Panc1 (cell line): ENCODE data around the gene TBXAS1. TPM values are rescaled to one million over a fixed set of nuclear protein-coding genes. Genes with fewer than 3 reads are reported as not detected.

Source experiments
- ATAC-seq: fragments of 200-7000 bp; cut with Tn5 transposase; 2 replicates; pipeline ENCODE4 v1.9.1; 2020; ENCODE audit warnings: mild to moderate bottlenecking, moderate library complexity
- BruUV-seq: library from RNA; stranded (reverse); fragments of 400-500 nt; replicated peaks from 2 replicates; lab custom pipeline; 2021; lab: Mats Ljungman, UMichigan
- CTCF ChIA-PET: fragments of 300-600 bp; sonication (Branson Sonifier 250); formaldehyde crosslinking; loops from one replicate; lab custom pipeline; 2022; ENCODE audit warnings: antibody characterized with exemption; lab: Charles Lee
- POLR2A ChIA-PET: fragments of 300-600 bp; sonication (Branson Sonifier 250); formaldehyde crosslinking; loops from one replicate; lab custom pipeline; 2022; ENCODE audit warnings: antibody characterized with exemption; lab: Charles Lee
- DNase-seq: peaks from one replicate; pipeline ENCODE4 v3.0.0-alpha.2; 2010; ENCODE audit warnings: low read depth, low spot score
- H3K27ac ChIP-seq: 2 replicates; pipeline ENCODE4 v1.5.1; 2011; ENCODE audit warnings: mild to moderate bottlenecking, low read length, inconsistent platforms
- H3K27me3 ChIP-seq: fragments of 200-500 bp; sonication (Bioruptor generic); 2 replicates; pipeline ENCODE4 v1.6.0; 2014; ENCODE audit warnings: low read length, inconsistent platforms; ENCODE audit not compliant: control insufficient read depth, insufficient read depth
- H3K36me3 ChIP-seq: fragments of 200-500 bp; sonication (Bioruptor generic); 2 replicates; pipeline ENCODE4 v1.5.1; 2014; ENCODE audit warnings: inconsistent platforms, mild to moderate bottlenecking, low read length, moderate library complexity; ENCODE audit not compliant: control insufficient read depth, insufficient read depth
- H3K4me1 ChIP-seq: 2 replicates; pipeline ENCODE4 v1.5.1; 2011; ENCODE audit warnings: inconsistent platforms, mild to moderate bottlenecking, low read length, moderate library complexity; ENCODE audit not compliant: control insufficient read depth, insufficient read depth
- H3K4me3 ChIP-seq, 2 experiments: 2 replicates each; pipeline ENCODE4 v1.5.1; 2011 to 2012; ENCODE audit warnings: low read depth in 2 of 2, low read length in 2 of 2, mild to moderate bottlenecking in 2 of 2, inconsistent platforms in 1 of 2, moderate library complexity in 1 of 2
- H3K9me3 ChIP-seq: fragments of 200-500 bp; sonication (Bioruptor generic); 2 replicates; pipeline ENCODE4 v1.5.1; 2014; ENCODE audit warnings: low read depth, mild to moderate bottlenecking, inconsistent platforms, low read length, moderate library complexity; ENCODE audit not compliant: control insufficient read depth, insufficient read depth
- CTCF ChIP-seq: fragments of 450-650 bp; IDR thresholded peaks from 2 replicates; pipeline ENCODE4 v1.5.1; 2017; ENCODE audit warnings: mild to moderate bottlenecking
- POLR2AphosphoS5 ChIP-seq: IDR thresholded peaks from 2 replicates; pipeline ENCODE4 v1.6.1; 2012; ENCODE audit warnings: mild to moderate bottlenecking, low read depth, low read length, moderate library complexity
- REST ChIP-seq, 2 experiments: IDR thresholded peaks; 2 replicates each; pipeline ENCODE4 v1.6.1; 2011 to 2012; ENCODE audit warnings: low read depth in 2 of 2, control low read depth in 1 of 2, low read length in 1 of 2, mild to moderate bottlenecking in 1 of 2, moderate library complexity in 1 of 2; ENCODE audit not compliant: insufficient read depth in 1 of 2
- SIN3A ChIP-seq: IDR thresholded peaks from 2 replicates; pipeline ENCODE4 v1.6.1; 2012; ENCODE audit warnings: low read depth, mild to moderate bottlenecking, low read length, moderate library complexity, borderline replicate concordance; ENCODE audit not compliant: insufficient read depth
- TCF7L2 ChIP-seq: IDR thresholded peaks from 2 replicates; pipeline ENCODE4 v1.6.1; 2011; ENCODE audit warnings: mild to moderate bottlenecking, low read depth, low read length, inconsistent platforms
- in situ Hi-C: cut with HindIII; loops from 2 replicates; pipeline ENCODE4 v1.10.0; 2016; ENCODE audit warnings: low sequenced_read_pairs, low pct_unique_long_range_greater_than_20kb
- intact Hi-C: fragments of 100-400 bp; cut with micrococcal nuclease; formaldehyde crosslinking; loops from one replicate; pipeline ENCODE4 v1.10.0; 2022; ENCODE audit not compliant: unreplicated experiment
- total RNA-seq: library from RNA; stranded (reverse); gene quantifications from one replicate; pipeline ENCODE4 v1.2.1, GENCODE V29; 2021; ENCODE audit not compliant: unreplicated experiment

The TBXAS1 gene
- total RNA-seq, 1 experiment from 2014 or later: 4.4 TPM

GRCh38 chr7:139973101-139974050, 144.3 kb downstream of the TBXAS1 start:
- Histone ChIP-seq H3K36me3 (no peaks in the 10 kb centered on the region), H3K9me3 (no peaks in the 10 kb centered on the region), H3K4me1 (no peaks in the 10 kb centered on the region), H3K27me3 (no peaks in the 10 kb centered on the region), H3K27ac (no peak overlapping the region), H3K4me3 (no peak overlapping the region)
- in situ Hi-C loops (no loop called here), intact Hi-C loops (no loop called here)
- no peak for TF ChIP-seq TCF7L2
- no peak for TF ChIP-seq POLR2AphosphoS5
- TF ChIP-seq REST (IDR thresholded peaks at IDR 0.05; ENCODE audit: insufficient read depth in 1 of 2, low read depth in 2 of 2, low read length in 1 of 2): no peak
- TF ChIP-seq SIN3A: no peak
- CTCF ChIA-PET: no interaction called here
- ATAC-seq (no peak), DNase-seq (no peak)
- POLR2A ChIA-PET: interaction anchor here (0.6 kb wide), 3 partner anchors 8 to 244 kb away, joined by 5 to 13 read pairs (median 8); no protein-coding TSS in a partner anchor
- no TSS peak for BruUV-seq

GRCh38 chr7:139974179-139974811, 145.2 kb downstream of the TBXAS1 start:
- H3K9me3 ChIP-seq: no peaks in the 10 kb centered on the region
- H3K4me1 ChIP-seq: no peaks in the 10 kb centered on the region
- BruUV-seq: no TSS peak
- H3K27ac ChIP-seq: no peak overlapping the region
- ChIA-PET POLR2A (no interaction called here), CTCF (no interaction called here)
- H3K36me3 ChIP-seq: no peaks in the 10 kb centered on the region
- intact Hi-C loops (no loop called here), in situ Hi-C loops (no loop called here)
- H3K4me3 ChIP-seq: no peak overlapping the region
- no peak for ATAC-seq
- TF ChIP-seq CTCF (no peak), REST (IDR thresholded peaks at IDR 0.05; ENCODE audit: insufficient read depth in 1 of 2, low read depth in 2 of 2, low read length in 1 of 2) (no peak), SIN3A (no peak), POLR2AphosphoS5 (no peak)
- no peak for DNase-seq
- H3K27me3 ChIP-seq: no peaks in the 10 kb centered on the region
